Body of pancreas (tissue), 4 donors: Measurements from ENCODE around the gene ENTPD6.

Source experiments
- CTCF ChIP-seq, 7 experiments: fragments of 450-650 bp in 4 of 7; fragments of 200-600 bp in 3 of 7; sonication (generic) in 3 of 7; IDR thresholded peaks; one replicate each; pipeline ENCODE4 v1.5.1; 2016 to 2019; ENCODE audit warnings: antibody characterized with exemption in 7 of 7
- POLR2A ChIP-seq, 3 donors: fragments of 450-650 bp; IDR thresholded peaks; one replicate each; pipeline ENCODE4 v1.6.1; 2016; ENCODE audit warnings: antibody characterized with exemption in 3 of 3, mild to moderate bottlenecking in 2 of 3

- TF ChIP-seq CTCF (IDR thresholded peaks at IDR 0.05) (no peak), POLR2A (IDR thresholded peaks at IDR 0.05) (no peak)
Observed at GRCh38 chr20:25209400-25209799, 13.9 kb downstream of the ENTPD6 start.
